ENCODE results near the gene MPL.

- TF ChIP-seq EZH2 (IDR thresholded peaks at IDR 0.05; ENCODE audit: low read length) (no peak), CTCF (optimal IDR thresholded peaks at IDR 0.05 in 1 of 3, IDR thresholded peaks at IDR 0.05 in 1 of 3, conservative IDR thresholded peaks at IDR 0.05 in 1 of 3; ENCODE audit: extremely low read depth in 1 of 3, insufficient read depth in 2 of 3, low read length in 3 of 3) (no peak)
Measured at GRCh38 chr1:43305926-43306687, 31.5 kb upstream of the MPL start.

Data from keratinocyte (primary cell).